Measurements from ENCODE around the gene TPPP3.

Gene TPPP3

DNA sequence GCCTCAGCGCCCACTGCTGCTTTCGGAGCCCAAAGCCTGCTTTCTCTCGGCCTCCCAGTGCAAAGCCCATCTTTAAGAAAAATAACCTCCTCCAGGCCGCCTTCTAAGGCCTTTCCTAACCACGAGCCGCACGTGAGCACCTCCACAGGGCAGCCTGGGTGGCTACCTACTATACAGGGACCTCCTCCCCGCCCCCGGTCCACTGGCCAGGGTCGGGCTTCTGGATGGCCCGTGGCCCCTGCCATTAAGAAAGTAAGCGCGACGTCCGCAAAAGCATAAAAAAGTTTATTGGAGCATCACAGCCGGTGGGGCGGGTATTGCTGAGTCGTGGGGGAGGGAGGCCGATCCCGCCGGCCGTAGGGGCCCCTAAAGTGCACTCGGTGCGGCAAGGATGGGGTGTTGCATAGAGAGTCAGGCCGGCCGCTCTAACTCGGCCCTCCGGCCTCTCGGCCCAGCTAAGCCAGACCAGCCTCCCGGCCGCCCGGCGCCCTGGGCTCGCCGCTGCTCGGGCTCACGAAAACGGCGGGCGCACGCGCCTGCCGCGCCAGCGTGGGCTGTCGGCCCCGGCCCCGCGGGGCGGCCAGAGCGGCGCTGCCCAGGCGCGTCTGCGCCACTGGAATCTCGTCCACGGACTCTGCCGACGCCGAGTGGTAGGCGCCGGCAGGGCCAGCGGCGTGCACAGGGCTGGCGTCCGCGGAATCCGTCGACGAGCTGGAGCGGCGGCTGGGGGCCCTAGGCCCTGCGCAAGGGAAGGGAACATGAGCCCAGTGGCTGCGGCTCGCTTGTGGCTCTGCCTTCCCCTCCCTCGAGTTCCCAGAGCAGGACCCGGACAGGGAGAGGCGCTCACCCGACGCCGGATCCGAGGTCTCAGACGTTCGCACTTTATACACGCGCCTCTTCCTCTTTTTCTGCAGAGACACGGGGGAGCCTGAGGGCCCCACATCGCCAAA lies 1.1 kb upstream of the TPPP3 start:
- Histone ChIP-seq H3K36me3 (ENCODE audit: control insufficient read depth, insufficient read depth, low read length) (no peaks in the 10 kb centered on the region), H3K4me3 (ENCODE audit: low read depth, low read length) (peak overlapping the region; percentile 59), H3K9me3 (ENCODE audit: control insufficient read depth, insufficient read depth, low read length) (no peaks in the 10 kb centered on the region), H3K27me3 (ENCODE audit: control insufficient read depth, insufficient read depth, low read length) (peaks cover 63% of the 10 kb centered on the region), H3K27ac (ENCODE audit: low read depth, low read length) (no peak overlapping the region), H3K9ac (ENCODE audit: low read depth, low read length) (no peak overlapping the region), H3K4me1 (ENCODE audit: control insufficient read depth, insufficient read depth, low read length) (peaks cover 25% of the 10 kb centered on the region)

DNA sequence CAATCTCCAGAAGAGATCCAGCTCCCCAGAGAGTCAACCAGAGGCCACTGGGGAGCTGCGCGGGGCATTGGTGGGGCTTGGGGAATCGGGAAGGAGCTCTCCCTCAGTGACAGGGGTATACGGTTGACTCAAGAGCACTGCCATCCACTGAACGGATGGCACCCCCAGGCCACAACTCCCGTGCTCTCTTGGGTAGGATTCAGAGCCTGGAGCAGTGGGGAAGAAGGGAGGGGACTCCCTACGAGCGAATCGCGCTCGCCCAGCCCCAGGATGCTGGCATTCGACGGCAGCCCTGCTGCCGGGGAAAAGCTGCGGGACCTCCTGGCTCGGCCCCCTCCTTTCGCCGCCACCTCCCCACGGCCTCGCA lies 473 bp upstream of the TPPP3 start:
- H3K4me1 ChIP-seq (ENCODE audit: control insufficient read depth, insufficient read depth, low read length), result peaks cover 25% of the 10 kb centered on the region
- H3K4me3 ChIP-seq (ENCODE audit: low read depth, low read length), result peak overlapping the region; percentile 59; the same call in 1 of the 2 replicates
- H3K27ac ChIP-seq (ENCODE audit: low read depth, low read length), result no peak overlapping the region
- H3K9me3 ChIP-seq (ENCODE audit: control insufficient read depth, insufficient read depth, low read length), result no peaks in the 10 kb centered on the region
- no peak overlapping the region for H3K9ac ChIP-seq (ENCODE audit: low read depth, low read length)
- peaks cover 57% of the 10 kb centered on the region for H3K27me3 ChIP-seq (ENCODE audit: control insufficient read depth, insufficient read depth, low read length)
- H3K36me3 ChIP-seq (ENCODE audit: control insufficient read depth, insufficient read depth, low read length), result no peaks in the 10 kb centered on the region

DNA sequence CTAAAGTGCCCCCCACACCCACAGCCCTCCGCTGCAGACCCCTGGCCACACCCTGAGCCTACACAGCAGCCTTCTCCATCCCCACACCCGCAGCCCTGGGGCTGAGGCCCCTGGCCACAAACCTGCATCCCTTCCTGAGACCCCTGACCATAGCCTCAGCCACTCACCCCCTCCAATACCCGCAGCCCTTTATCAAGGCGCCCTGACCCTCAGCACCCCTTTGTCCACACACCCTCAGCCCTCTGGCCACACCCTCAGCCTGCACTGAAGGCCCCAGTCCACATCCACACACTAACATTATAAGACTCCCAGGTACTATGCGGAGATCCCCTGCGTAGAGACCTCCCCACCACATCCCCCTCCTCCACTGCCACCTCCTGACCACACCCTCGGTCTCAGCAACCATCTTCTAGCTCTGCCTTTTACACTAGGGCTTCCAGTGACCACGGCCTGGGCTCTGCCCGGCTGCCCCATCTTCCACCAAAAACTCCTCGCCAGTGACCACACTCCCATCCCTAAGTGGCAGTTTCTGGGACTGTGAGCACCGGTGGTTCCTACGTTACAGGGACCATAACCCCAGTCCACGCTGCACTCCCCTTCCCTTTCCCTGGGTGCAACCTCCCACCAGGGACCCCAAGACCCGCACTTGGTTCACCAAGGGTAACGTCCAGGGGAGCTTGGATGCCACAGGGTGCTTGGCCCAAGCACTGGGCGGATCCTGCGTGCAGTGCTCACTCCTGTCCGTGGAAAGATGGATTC lies 818 bp downstream of the TPPP3 start:
- Histone ChIP-seq H3K9ac (ENCODE audit: low read depth, low read length) (no peak overlapping the region), H3K27me3 (ENCODE audit: control insufficient read depth, insufficient read depth, low read length) (peaks cover 50% of the 10 kb centered on the region), H3K36me3 (ENCODE audit: control insufficient read depth, insufficient read depth, low read length) (no peaks in the 10 kb centered on the region), H3K9me3 (ENCODE audit: control insufficient read depth, insufficient read depth, low read length) (no peaks in the 10 kb centered on the region), H3K4me1 (ENCODE audit: control insufficient read depth, insufficient read depth, low read length) (peaks cover 25% of the 10 kb centered on the region), H3K4me3 (ENCODE audit: low read depth, low read length) (peak overlapping the region; percentile 59), H3K27ac (ENCODE audit: low read depth, low read length) (no peak overlapping the region)

DNA sequence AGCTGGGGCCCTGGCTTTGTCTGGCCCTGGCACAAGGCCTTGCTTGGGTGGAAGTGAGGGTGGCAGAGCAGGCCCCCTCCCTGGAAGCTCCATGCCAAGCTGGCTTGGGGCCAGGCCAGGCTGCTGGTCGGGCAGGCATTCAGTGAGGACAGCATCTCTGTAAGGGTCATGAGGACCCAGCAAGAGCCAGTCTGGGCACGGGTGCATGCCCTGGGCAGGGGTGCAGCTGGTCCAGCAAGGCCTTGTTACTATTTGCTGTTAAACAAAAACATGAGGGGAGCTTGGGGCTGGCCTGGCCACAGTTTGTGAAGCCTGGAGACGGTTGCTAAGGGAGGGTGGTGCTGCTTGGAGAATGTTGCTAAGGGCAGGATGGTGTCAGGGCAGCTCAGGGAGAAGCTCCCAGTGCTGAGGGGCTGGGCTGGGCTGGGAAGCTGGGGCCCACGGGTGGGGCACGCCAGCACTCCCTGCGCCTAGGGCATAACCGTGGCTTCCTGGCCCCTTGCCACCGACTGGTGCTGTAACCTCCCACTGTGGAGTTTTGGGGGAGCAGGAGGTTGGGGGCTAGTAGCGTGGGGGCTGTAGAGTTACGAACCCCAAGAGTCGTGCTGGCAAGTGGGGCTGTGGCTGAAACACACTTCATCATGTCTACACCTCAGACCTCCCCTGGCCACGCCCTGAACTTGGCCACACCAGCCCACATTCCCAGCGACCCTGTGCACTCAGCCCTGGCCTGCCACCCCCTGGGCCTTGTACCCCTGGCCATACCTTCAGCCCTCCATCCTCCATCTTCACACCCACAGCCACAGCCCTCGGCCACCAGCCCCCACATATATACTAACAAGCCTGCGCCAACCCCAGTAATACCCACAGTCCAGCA lies 1.6 kb downstream of the TPPP3 start:
- peaks cover 33% of the 10 kb centered on the region for H3K4me1 ChIP-seq (ENCODE audit: control insufficient read depth, insufficient read depth, low read length)
- no peak overlapping the region for H3K4me3 ChIP-seq (ENCODE audit: low read depth, low read length)
- H3K9ac ChIP-seq (ENCODE audit: low read depth, low read length), result no peak overlapping the region
- no peaks in the 10 kb centered on the region for H3K36me3 ChIP-seq (ENCODE audit: control insufficient read depth, insufficient read depth, low read length)
- no peaks in the 10 kb centered on the region for H3K9me3 ChIP-seq (ENCODE audit: control insufficient read depth, insufficient read depth, low read length)
- H3K27me3 ChIP-seq (ENCODE audit: control insufficient read depth, insufficient read depth, low read length), result peaks cover 50% of the 10 kb centered on the region
- no peak overlapping the region for H3K27ac ChIP-seq (ENCODE audit: low read depth, low read length)

DNA sequence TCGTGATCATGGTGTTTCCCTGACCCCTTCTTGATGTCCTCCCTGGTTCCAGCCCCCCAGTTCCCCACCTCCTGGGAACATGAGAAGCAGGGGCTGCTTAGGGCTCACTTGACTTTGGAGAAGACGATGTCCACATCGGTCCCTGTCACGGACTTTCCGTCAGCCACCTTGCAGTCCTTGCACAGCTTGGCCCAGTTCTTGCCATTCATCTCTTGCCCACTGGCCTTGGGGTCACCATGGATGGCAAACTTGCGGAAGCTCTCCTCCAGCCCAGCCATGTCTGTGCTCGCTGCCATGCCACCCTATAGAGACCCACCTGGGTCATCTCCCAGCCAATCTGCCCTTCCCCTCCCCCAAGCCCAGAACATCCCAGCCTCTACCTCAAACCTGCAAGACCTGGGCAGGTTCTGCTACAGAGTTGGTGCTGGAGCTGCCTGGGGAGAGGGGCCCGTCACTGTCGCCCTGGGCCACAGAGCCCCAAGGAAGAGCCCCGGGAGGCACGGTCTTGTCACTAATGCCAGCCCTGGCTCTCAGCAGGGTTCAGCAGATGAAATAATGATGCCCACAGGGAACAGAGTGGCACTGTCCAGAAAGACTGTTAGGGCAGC lies 2.4 kb downstream of the TPPP3 start:
- no peak overlapping the region for H3K4me3 ChIP-seq (ENCODE audit: low read depth, low read length)

DNA sequence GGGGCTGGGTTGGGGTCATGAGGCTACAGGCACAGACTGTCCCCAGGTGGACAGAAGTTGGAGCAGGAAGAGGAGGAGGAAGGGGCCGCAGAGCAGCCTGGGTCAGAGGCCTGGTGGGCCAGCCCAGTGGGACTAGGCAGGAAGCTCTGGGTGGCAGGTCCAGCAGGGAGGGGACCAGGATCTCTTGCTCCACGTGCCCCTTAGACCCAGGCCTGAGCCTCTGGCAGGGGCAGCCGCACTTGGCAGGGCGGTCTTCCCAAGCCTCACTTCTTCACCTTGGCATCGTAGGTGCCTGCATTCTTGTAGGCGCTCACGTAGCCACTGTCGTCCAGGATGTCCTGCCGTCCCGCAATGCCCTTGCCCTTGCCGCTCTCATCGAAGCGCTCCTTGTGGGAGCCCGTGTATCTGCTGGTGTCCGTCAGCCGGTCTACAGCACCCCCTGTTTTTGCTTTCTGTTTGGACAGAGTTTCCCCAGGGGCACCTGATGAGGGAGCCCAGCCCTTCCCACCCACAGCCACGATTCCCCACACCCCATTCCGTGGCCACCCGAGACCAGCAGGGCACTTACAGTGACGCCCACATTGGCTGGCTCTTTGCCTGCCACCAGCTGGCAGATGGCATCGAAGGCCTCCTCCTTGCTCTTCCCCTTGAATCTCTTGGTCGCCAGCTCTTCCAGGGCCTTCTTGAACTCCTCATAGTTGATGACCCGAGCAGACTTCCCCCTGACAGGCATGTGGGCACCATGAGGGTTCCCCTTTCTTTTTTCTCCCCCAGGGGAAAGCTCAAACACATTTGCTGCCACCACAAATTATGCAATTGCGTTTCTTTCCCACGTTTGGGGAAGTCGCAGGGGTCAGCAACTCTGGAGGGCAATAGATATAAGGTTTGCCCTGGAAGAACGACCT lies 3.1 kb downstream of the TPPP3 start:
- Histone ChIP-seq H3K9me3 (ENCODE audit: control insufficient read depth, insufficient read depth, low read length) (no peaks in the 10 kb centered on the region), H3K9ac (ENCODE audit: low read depth, low read length) (no peak overlapping the region), H3K36me3 (ENCODE audit: control insufficient read depth, insufficient read depth, low read length) (no peaks in the 10 kb centered on the region), H3K4me3 (ENCODE audit: low read depth, low read length) (no peak overlapping the region), H3K27ac (ENCODE audit: low read depth, low read length) (no peak overlapping the region), H3K4me1 (ENCODE audit: control insufficient read depth, insufficient read depth, low read length) (peaks cover 27% of the 10 kb centered on the region; the same call in 1 of the 2 replicates), H3K27me3 (ENCODE audit: control insufficient read depth, insufficient read depth, low read length) (peaks cover 41% of the 10 kb centered on the region)

More for the DNA sequence above, 2.4 kb downstream of the TPPP3 start:
- no peaks in the 10 kb centered on the region for H3K36me3 ChIP-seq (ENCODE audit: control insufficient read depth, insufficient read depth, low read length)
- H3K4me1 ChIP-seq (ENCODE audit: control insufficient read depth, insufficient read depth, low read length), result peaks cover 32% of the 10 kb centered on the region
- peaks cover 48% of the 10 kb centered on the region for H3K27me3 ChIP-seq (ENCODE audit: control insufficient read depth, insufficient read depth, low read length)
- no peaks in the 10 kb centered on the region for H3K9me3 ChIP-seq (ENCODE audit: control insufficient read depth, insufficient read depth, low read length)
- no peak overlapping the region for H3K27ac ChIP-seq (ENCODE audit: low read depth, low read length)
- H3K9ac ChIP-seq (ENCODE audit: low read depth, low read length), result no peak overlapping the region

DNA sequence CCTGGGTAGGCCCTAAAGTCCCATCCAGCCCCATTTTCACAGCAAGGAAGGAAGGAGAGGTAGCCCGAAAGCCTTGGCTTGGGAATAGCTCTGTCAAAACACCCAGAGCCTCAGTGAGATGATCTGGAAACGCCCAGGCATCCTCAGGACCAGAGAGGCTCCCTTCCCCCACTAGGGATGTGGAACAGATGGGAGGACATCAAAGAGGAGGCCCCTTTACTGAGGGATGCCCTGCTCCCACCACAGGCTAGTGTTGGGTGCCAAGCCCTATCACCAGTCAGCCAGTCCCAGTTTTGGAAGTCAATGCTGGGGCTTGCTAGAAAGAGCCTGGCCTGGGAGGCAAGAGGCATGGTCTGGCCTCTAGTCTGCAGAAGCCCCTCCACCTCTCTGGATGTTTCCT lies 4.7 kb downstream of the TPPP3 start:
- H3K9ac ChIP-seq (ENCODE audit: low read depth, low read length), result no peak overlapping the region
- H3K4me3 ChIP-seq (ENCODE audit: low read depth, low read length), result no peak overlapping the region
- H3K27ac ChIP-seq (ENCODE audit: low read depth, low read length), result no peak overlapping the region
- H3K4me1 ChIP-seq (ENCODE audit: control insufficient read depth, insufficient read depth, low read length), result peaks cover 19% of the 10 kb centered on the region; the same call in 1 of the 2 replicates
- no peaks in the 10 kb centered on the region for H3K9me3 ChIP-seq (ENCODE audit: control insufficient read depth, insufficient read depth, low read length)
- H3K27me3 ChIP-seq (ENCODE audit: control insufficient read depth, insufficient read depth, low read length), result peaks cover 25% of the 10 kb centered on the region
- no peaks in the 10 kb centered on the region for H3K36me3 ChIP-seq (ENCODE audit: control insufficient read depth, insufficient read depth, low read length)

DNA sequence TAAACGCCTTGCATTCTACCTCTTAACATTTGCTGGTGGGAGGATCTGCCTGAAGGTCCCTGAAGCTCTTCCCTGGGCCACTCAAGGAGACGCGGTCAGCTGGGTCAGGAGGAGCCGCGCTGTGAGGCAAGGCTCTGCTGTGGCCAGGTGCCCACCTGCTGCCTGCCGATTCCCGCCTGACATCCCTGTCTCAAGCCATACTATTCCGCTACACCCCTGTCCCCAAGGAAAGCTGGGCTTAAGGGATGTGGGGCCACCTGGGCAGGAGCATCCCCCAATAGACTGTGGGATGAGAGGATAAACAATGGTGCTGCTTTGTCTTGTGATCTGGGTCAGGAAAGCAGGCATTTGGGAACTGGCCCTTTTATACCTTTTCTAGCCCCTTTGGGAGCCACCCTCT lies 5.1 kb downstream of the TPPP3 start:
- H3K9me3 ChIP-seq (ENCODE audit: control insufficient read depth, insufficient read depth, low read length), result no peaks in the 10 kb centered on the region
- H3K4me3 ChIP-seq (ENCODE audit: low read depth, low read length), result no peak overlapping the region
- no peak overlapping the region for H3K27ac ChIP-seq (ENCODE audit: low read depth, low read length)
- no peak overlapping the region for H3K9ac ChIP-seq (ENCODE audit: low read depth, low read length)
- H3K4me1 ChIP-seq (ENCODE audit: control insufficient read depth, insufficient read depth, low read length), result peaks cover 18% of the 10 kb centered on the region; the same call in 1 of the 2 replicates
- H3K36me3 ChIP-seq (ENCODE audit: control insufficient read depth, insufficient read depth, low read length), result no peaks in the 10 kb centered on the region
- peaks cover 21% of the 10 kb centered on the region for H3K27me3 ChIP-seq (ENCODE audit: control insufficient read depth, insufficient read depth, low read length)

DNA sequence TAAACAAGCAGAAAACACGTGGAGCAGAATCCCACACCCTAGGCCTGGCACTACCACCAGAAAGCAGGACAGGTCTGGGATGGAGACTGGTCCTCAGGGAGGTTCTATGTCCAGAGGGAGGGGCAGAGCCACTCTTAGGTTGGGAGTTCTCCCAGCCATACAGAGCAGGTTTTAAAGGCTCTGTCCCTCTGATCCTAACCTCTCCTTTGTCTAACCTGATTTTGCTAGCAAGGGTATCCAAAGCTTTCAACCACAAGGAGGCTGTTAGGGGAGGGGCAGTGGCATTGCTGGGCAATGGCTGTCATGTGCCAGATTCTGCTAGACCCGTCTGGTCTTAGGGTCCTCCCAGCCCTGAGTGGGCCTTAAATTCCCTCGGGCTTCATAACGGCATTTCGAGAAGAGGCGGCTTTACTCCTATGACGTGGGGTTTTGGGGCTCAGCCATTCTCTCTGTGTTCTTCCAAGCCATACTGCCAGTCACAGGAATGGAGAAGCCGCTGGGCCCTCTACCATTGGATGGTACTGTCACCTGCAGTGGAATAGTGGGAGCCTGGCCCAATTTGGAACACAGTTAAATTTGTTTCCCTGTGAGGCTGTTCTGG lies 5.7 kb downstream of the TPPP3 start:
- no peak overlapping the region for H3K27ac ChIP-seq (ENCODE audit: low read depth, low read length)
- peaks cover 15% of the 10 kb centered on the region for H3K27me3 ChIP-seq (ENCODE audit: control insufficient read depth, insufficient read depth, low read length)
- no peaks in the 10 kb centered on the region for H3K36me3 ChIP-seq (ENCODE audit: control insufficient read depth, insufficient read depth, low read length)
- no peaks in the 10 kb centered on the region for H3K9me3 ChIP-seq (ENCODE audit: control insufficient read depth, insufficient read depth, low read length)
- no peak overlapping the region for H3K9ac ChIP-seq (ENCODE audit: low read depth, low read length)
- no peak overlapping the region for H3K4me3 ChIP-seq (ENCODE audit: low read depth, low read length)
- peaks cover 12% of the 10 kb centered on the region; the same call in 1 of the 2 replicates for H3K4me1 ChIP-seq (ENCODE audit: control insufficient read depth, insufficient read depth, low read length)
